ENCODE data around the gene TNPO1. TPM values are rescaled to one million over a fixed set of nuclear protein-coding genes. Genes with fewer than 3 reads are reported as not detected.

TNPO1 gene
- total and polyA plus RNA-seq, 11 donors: 6.4 to 92.2 (median 67.2) TPM

GRCh38 chr5:72908664-72909063 is 92.2 kb downstream of the TNPO1 start:
- Histone ChIP-seq H3K27ac (no peak overlapping the region), H3K27me3 (no peaks in the 10 kb centered on the region), H3K9me3 (no peaks in the 10 kb centered on the region), H3K4me3 (no peak overlapping the region), H3K36me3 (peaks cover 0 to 100% (median 75%) of the 10 kb centered on the region in 9 donors), H3K4me1 (no peaks in the 10 kb centered on the region)
- no peak for ATAC-seq
- no peak for DNase-seq
- intact Hi-C loops (cut with DNase I): loop anchor here in 1 of 10 donors (10.0 kb wide), 1 partner anchor 96 kb away; no protein-coding TSS in a partner anchor
- TF ChIP-seq CTCF (IDR thresholded peaks at IDR 0.05): no peak
- no peak for TF ChIP-seq POLR2A (IDR thresholded peaks at IDR 0.05)
- 67 to 72% (median 69%) methylated on average over 6 of the region's 6 CpGs for WGBS, 4 donors

GRCh38 chr5:72917371-72917776 is 100.9 kb downstream of the TNPO1 start:
- no peak for ATAC-seq
- TF ChIP-seq POLR2A (IDR thresholded peaks at IDR 0.05): no peak
- TF ChIP-seq CTCF (IDR thresholded peaks at IDR 0.05): no peak
- Histone ChIP-seq H3K27ac (no peak overlapping the region), H3K36me3 (peaks cover 0 to 16% (median 3%) of the 10 kb centered on the region in 9 donors), H3K4me1 (peaks cover 0 to 3% (median 0%) of the 10 kb centered on the region in 12 donors), H3K27me3 (no peaks in the 10 kb centered on the region), H3K9me3 (no peaks in the 10 kb centered on the region), H3K4me3 (no peak overlapping the region)
- no peak for DNase-seq
- WGBS, 4 donors: 83 to 93% (median 93%) methylated on average over 1 of the region's 1 CpG
- intact Hi-C loops (cut with DNase I): no loop called here

GRCh38 chr5:72920690-72921502 is 104.4 kb downstream of the TNPO1 start:
- no peaks in the 10 kb centered on the region for H3K36me3 ChIP-seq
- intact Hi-C loops (cut with DNase I): no loop called here
- H3K27me3 ChIP-seq: no peaks in the 10 kb centered on the region
- peaks cover 0 to 3% (median 0%) of the 10 kb centered on the region in 12 donors for H3K4me1 ChIP-seq
- no peak overlapping the region for H3K27ac ChIP-seq
- WGBS, 4 donors: 23 to 26% (median 25%) methylated on average over 4 of the region's 4 CpGs
- no peak overlapping the region for H3K4me3 ChIP-seq
- TF ChIP-seq POLR2A (IDR thresholded peaks at IDR 0.05): no peak
- peak in 10 of 12 donors; percentile 7 to 50 (median 33) for TF ChIP-seq CTCF (IDR thresholded peaks at IDR 0.05)
- no peak for ATAC-seq
- DNase-seq: no peak
- no peaks in the 10 kb centered on the region for H3K9me3 ChIP-seq

GRCh38 chr5:72921886-72922285 is 105.4 kb downstream of the TNPO1 start:
- Histone ChIP-seq H3K4me3 (no peak overlapping the region), H3K4me1 (peaks cover 0 to 3% (median 0%) of the 10 kb centered on the region in 12 donors), H3K36me3 (no peaks in the 10 kb centered on the region), H3K9me3 (no peaks in the 10 kb centered on the region), H3K27me3 (no peaks in the 10 kb centered on the region), H3K27ac (no peak overlapping the region)
- TF ChIP-seq POLR2A (IDR thresholded peaks at IDR 0.05): no peak
- no peak for TF ChIP-seq CTCF (IDR thresholded peaks at IDR 0.05)
- 88 to 92% (median 88%) methylated on average over 2 of the region's 2 CpGs for WGBS, 4 donors
- no peak for DNase-seq
- no peak for ATAC-seq
- intact Hi-C loops (cut with DNase I): no loop called here
